HCT116 (cell line): ENCODE data around the gene EFL1. TPM values are rescaled to one million over a fixed set of nuclear protein-coding genes. Genes with fewer than 3 reads are reported as not detected.

ENCODE experiments used
- ATAC-seq: fragments of 200-7000 bp; cut with Tn5 transposase; 2 replicates; pipeline ENCODE4 v1.9.1; 2020; ENCODE audit warnings: mild to moderate bottlenecking, moderate library complexity
- BruUV-seq: library from RNA; stranded (reverse); fragments of 400-500 nt; replicated peaks from 2 replicates; lab custom pipeline; 2021; lab: Mats Ljungman, UMichigan
- CTCF ChIA-PET: fragments of 300-600 bp; sonication (Branson Sonifier 250); formaldehyde crosslinking; loops from one replicate; lab custom pipeline; 2021; ENCODE audit warnings: antibody characterized with exemption; lab: Charles Lee
- POLR2A ChIA-PET: fragments of 300-600, 350-600 bp; sonication (Branson Sonifier 250); formaldehyde crosslinking; loops from one replicate; lab custom pipeline; 2021; ENCODE audit warnings: antibody characterized with exemption; lab: Charles Lee
- RAD21 ChIA-PET, 2 experiments: fragments of 300-600 bp; sonication (Branson Sonifier 250); formaldehyde crosslinking; loops; one replicate each; lab custom pipeline; 2023; ENCODE audit warnings: low total read pairs in 2 of 2; ENCODE audit not compliant: uncharacterized antibody in 2 of 2, unreplicated experiment in 2 of 2, low non-redundant PET in 1 of 2; lab: Charles Lee
- DNase-seq: peaks from one replicate; pipeline ENCODE4 v3.0.0-alpha.2; 2010; ENCODE audit warnings: low read depth, low spot score
- H2AFZ ChIP-seq: fragments of 200-600 bp; shearing (Covaris generic), sonication (generic); 2 replicates; pipeline ENCODE4 v1.6.1; 2017; ENCODE audit warnings: low read depth, mixed run types, mixed read lengths, antibody characterized with exemption, low read length; ENCODE audit not compliant: poor library complexity, severe bottlenecking
- H3K27ac ChIP-seq: 2 replicates; pipeline ENCODE4 v1.5.1; 2012; ENCODE audit warnings: low read depth, low read length
- H3K27me3 ChIP-seq: fragments of 200-600 bp; sonication (generic); 2 replicates; pipeline ENCODE4 v1.6.1; 2016; ENCODE audit warnings: mixed run types, low read length, mixed read lengths; ENCODE audit not compliant: insufficient read depth
- H3K36me3 ChIP-seq, 2 experiments: fragments of 200-500 bp in 1 of 2; fragments of 200-600 bp in 1 of 2; sonication (Bioruptor generic) in 1 of 2; sonication (generic) in 1 of 2; 2 replicates each; pipeline versions ENCODE4 v1.5.1 to v1.6.1; 2014 to 2016; ENCODE audit warnings: low read length in 2 of 2, inconsistent platforms in 1 of 2, mixed read lengths in 1 of 2, mixed run types in 1 of 2; ENCODE audit not compliant: insufficient read depth in 2 of 2, control insufficient read depth in 1 of 2
- H3K4me1 ChIP-seq, 2 experiments: fragments of 200-600 bp in 1 of 2; sonication (generic) in 1 of 2; 2 replicates each; pipeline versions ENCODE4 v1.5.1 to v1.6.1; 2012 to 2017; ENCODE audit warnings: low read length in 2 of 2, inconsistent platforms in 1 of 2, mild to moderate bottlenecking in 1 of 2, mixed read lengths in 1 of 2, mixed run types in 1 of 2, moderate library complexity in 1 of 2; ENCODE audit not compliant: insufficient read depth in 2 of 2, control insufficient read depth in 1 of 2
- H3K4me2 ChIP-seq: fragments of 200-600 bp; sonication (generic); 2 replicates; pipeline ENCODE4 v1.6.1; 2017; ENCODE audit warnings: mixed run types, low read length, mixed read lengths
- H3K4me3 ChIP-seq, 2 experiments: fragments of 200-600 bp in 1 of 2; sonication (generic) in 1 of 2; replicated peaks in 1 of 2; 2 replicates each; pipeline ENCODE4 v1.5.1; 2011 to 2016; ENCODE audit warnings: low read length in 2 of 2, control low read depth in 1 of 2, low read depth in 1 of 2, mild to moderate bottlenecking in 1 of 2, mixed read lengths in 1 of 2, mixed run types in 1 of 2
- H3K79me2 ChIP-seq: fragments of 200-600 bp; sonication (generic); 2 replicates; pipeline ENCODE4 v1.6.1; 2017; ENCODE audit warnings: mild to moderate bottlenecking, mixed run types, low read length, moderate library complexity, mixed read lengths; ENCODE audit not compliant: insufficient read depth
- H3K9ac ChIP-seq: fragments of 200-600 bp; sonication (generic); 2 replicates; pipeline ENCODE4 v1.6.1; 2016; ENCODE audit warnings: low read length, mixed read lengths
- H3K9me2 ChIP-seq: fragments of 200-600 bp; sonication (generic), shearing (Covaris generic); 2 replicates; pipeline ENCODE4 v1.6.1; 2017; ENCODE audit warnings: mixed run types, mild to moderate bottlenecking, moderate library complexity; ENCODE audit not compliant: insufficient read depth
- H3K9me3 ChIP-seq, 2 experiments: fragments of 200-500 bp in 1 of 2; fragments of 200-600 bp in 1 of 2; sonication (Bioruptor generic) in 1 of 2; sonication (generic) in 1 of 2; 2 replicates each; pipeline ENCODE4 v1.6.1; 2014 to 2017; ENCODE audit warnings: low read length in 2 of 2, mixed read lengths in 2 of 2, inconsistent platforms in 1 of 2, low read depth in 1 of 2, mild to moderate bottlenecking in 1 of 2, mixed run types in 1 of 2, moderate library complexity in 1 of 2; ENCODE audit not compliant: control insufficient read depth in 1 of 2, insufficient read depth in 1 of 2
- H4K20me1 ChIP-seq: fragments of 200-600 bp; sonication (generic), shearing (Covaris generic); 2 replicates; pipeline ENCODE4 v1.6.1; 2017; ENCODE audit warnings: mixed run types, mild to moderate bottlenecking, moderate library complexity; ENCODE audit not compliant: insufficient read depth
- CBX3 ChIP-seq: IDR thresholded peaks from 2 replicates; pipeline ENCODE4 v1.6.1; 2012; ENCODE audit warnings: low read depth
- CEBPB ChIP-seq: IDR thresholded peaks from 2 replicates; pipeline ENCODE4 v1.6.1; 2012; ENCODE audit warnings: low read depth
- EGR1 ChIP-seq: IDR thresholded peaks from 2 replicates; pipeline ENCODE4 v1.6.1; 2012; ENCODE audit warnings: low read depth
- ELF1 ChIP-seq: IDR thresholded peaks from 2 replicates; pipeline ENCODE4 v1.6.1; 2012; ENCODE audit warnings: low read depth, borderline replicate concordance
- EZH2 ChIP-seq: fragments of 200-600 bp; sonication (generic); IDR thresholded peaks from 2 replicates; pipeline ENCODE4 v1.6.1; 2017; ENCODE audit warnings: antibody characterized with exemption, mixed run types
- EZH2phosphoT487 ChIP-seq: fragments of 200-600 bp; IDR thresholded peaks from 2 replicates; pipeline ENCODE4 v1.6.1; 2018; ENCODE audit warnings: antibody characterized with exemption, borderline replicate concordance
- JUND ChIP-seq: IDR thresholded peaks from 2 replicates; pipeline ENCODE4 v1.6.1; 2012
- POLR2A ChIP-seq: IDR thresholded peaks from 2 replicates; pipeline ENCODE4 v1.7.0; 2011; ENCODE audit warnings: borderline replicate concordance; ENCODE audit not compliant: insufficient read depth, insufficient read length; ENCODE audit errors: extremely low read depth
- POLR2AphosphoS5 ChIP-seq: IDR thresholded peaks from 2 replicates; pipeline ENCODE4 v1.6.1; 2011; ENCODE audit warnings: mild to moderate bottlenecking, low read depth, low read length, moderate library complexity
- RAD21 ChIP-seq: IDR thresholded peaks from 2 replicates; pipeline ENCODE4 v1.6.1; 2012; ENCODE audit warnings: low read depth, mild to moderate bottlenecking
- SRF ChIP-seq: IDR thresholded peaks from 2 replicates; pipeline ENCODE4 v1.6.1; 2012; ENCODE audit warnings: low read depth
- TCF7L2 ChIP-seq: IDR thresholded peaks from 2 replicates; pipeline ENCODE4 v1.7.0; 2011; ENCODE audit warnings: borderline replicate concordance, inconsistent platforms; ENCODE audit not compliant: insufficient read depth, insufficient read length; ENCODE audit errors: extremely low read depth
- YY1 ChIP-seq: IDR thresholded peaks from 2 replicates; pipeline ENCODE4 v1.6.1; 2011; ENCODE audit warnings: low read length, low read depth, moderate library complexity, mild to moderate bottlenecking; ENCODE audit not compliant: insufficient replicate concordance; ENCODE audit errors: extremely low read depth
- ZBTB33 ChIP-seq: IDR thresholded peaks from 2 replicates; pipeline ENCODE4 v1.6.1; 2011; ENCODE audit warnings: mild to moderate bottlenecking, low read length, moderate library complexity; ENCODE audit not compliant: insufficient replicate concordance; ENCODE audit errors: extremely low read depth
- ZNF274 ChIP-seq: fragments of 200-500 bp; sonication (Bioruptor generic); IDR thresholded peaks from 2 replicates; pipeline ENCODE4 v1.6.1; 2014; ENCODE audit warnings: mild to moderate bottlenecking, low read depth, low read length, inconsistent platforms
- intact Hi-C: fragments of 100-400 bp; cut with micrococcal nuclease; formaldehyde crosslinking; loops from 2 replicates; pipeline ENCODE4 v1.10.0; 2022
- total RNA-seq: library from RNA; stranded (reverse); gene quantifications from one replicate; pipeline ENCODE4 v1.2.1, GENCODE V29; 2021; ENCODE audit not compliant: unreplicated experiment
- TF ChIP-seq, protein P1 (sequence below): IDR thresholded peaks from 2 replicates; pipeline ENCODE4 v1.6.1; 2012
- TF ChIP-seq, protein P2 (sequence below): IDR thresholded peaks from 2 replicates; pipeline ENCODE4 v1.6.1; 2012; ENCODE audit warnings: low read depth

Gene EFL1
- total RNA-seq, 1 experiment from 2014 or later, result 12.7 TPM

DNA sequence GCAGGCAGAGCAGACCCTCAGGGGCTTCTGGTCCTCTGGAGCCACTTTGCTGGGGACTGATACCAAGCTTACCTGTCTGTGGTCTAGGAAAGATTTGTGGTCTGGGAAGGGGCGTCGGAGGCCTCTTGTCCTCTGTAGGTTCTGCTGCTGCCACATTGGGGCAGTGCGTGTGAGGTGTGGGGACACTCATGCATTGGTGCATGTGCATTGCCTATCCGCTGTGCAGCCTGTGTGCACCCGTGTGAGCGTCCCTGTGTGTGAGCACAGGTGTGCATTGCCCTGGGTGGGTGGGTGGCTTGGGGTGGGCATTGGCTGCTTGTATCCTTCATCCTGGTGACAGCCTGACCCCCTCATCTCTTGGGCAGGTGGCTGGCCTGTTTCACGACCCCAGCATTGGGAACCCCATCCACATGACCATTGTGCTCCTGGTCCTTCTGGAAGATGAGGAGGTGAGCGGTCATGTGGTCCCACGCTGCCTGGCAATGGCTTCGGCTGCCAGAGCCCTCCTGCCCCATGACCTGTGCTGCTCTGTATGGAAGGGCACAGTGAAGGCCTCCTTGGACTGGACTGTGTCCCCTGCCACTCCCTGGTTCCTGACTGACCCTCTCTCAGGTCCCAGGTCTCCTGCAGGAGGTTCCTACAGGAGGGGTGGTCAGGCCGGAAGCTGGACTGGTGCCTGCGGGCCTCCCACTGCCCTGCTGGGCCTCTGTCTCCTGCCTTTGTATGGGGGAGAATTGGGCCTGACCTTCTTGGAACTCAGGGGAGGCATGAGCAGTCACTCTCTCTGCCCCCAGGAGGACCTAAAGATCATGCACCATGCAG, 41.6 kb upstream of the EFL1 start:
- CTCF ChIA-PET, result no interaction called here
- TF ChIP-seq ZNF274 (no peak), ELF1 (no peak), TCF7L2 (no peak), CBX3 (no peak), SRF (no peak), EZH2phosphoT487 (no peak), ZBTB33 (no peak), POLR2A (no peak), YY1 (no peak), CEBPB (no peak), EGR1 (no peak), POLR2AphosphoS5 (no peak), RAD21 (no peak), EZH2 (no peak), JUND (no peak)
- TF ChIP-seq, protein P1, sequence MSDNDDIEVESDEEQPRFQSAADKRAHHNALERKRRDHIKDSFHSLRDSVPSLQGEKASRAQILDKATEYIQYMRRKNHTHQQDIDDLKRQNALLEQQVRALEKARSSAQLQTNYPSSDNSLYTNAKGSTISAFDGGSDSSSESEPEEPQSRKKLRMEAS, result no peak
- TF ChIP-seq, protein P2, sequence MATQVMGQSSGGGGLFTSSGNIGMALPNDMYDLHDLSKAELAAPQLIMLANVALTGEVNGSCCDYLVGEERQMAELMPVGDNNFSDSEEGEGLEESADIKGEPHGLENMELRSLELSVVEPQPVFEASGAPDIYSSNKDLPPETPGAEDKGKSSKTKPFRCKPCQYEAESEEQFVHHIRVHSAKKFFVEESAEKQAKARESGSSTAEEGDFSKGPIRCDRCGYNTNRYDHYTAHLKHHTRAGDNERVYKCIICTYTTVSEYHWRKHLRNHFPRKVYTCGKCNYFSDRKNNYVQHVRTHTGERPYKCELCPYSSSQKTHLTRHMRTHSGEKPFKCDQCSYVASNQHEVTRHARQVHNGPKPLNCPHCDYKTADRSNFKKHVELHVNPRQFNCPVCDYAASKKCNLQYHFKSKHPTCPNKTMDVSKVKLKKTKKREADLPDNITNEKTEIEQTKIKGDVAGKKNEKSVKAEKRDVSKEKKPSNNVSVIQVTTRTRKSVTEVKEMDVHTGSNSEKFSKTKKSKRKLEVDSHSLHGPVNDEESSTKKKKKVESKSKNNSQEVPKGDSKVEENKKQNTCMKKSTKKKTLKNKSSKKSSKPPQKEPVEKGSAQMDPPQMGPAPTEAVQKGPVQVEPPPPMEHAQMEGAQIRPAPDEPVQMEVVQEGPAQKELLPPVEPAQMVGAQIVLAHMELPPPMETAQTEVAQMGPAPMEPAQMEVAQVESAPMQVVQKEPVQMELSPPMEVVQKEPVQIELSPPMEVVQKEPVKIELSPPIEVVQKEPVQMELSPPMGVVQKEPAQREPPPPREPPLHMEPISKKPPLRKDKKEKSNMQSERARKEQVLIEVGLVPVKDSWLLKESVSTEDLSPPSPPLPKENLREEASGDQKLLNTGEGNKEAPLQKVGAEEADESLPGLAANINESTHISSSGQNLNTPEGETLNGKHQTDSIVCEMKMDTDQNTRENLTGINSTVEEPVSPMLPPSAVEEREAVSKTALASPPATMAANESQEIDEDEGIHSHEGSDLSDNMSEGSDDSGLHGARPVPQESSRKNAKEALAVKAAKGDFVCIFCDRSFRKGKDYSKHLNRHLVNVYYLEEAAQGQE, result no peak

More for the DNA sequence above, 41.6 kb upstream of the EFL1 start:
- ChIA-PET POLR2A (no interaction called here), RAD21 (no interaction called here)
- Histone ChIP-seq H4K20me1 (no peaks in the 10 kb centered on the region), H3K9me2 (no peaks in the 10 kb centered on the region), H3K27ac (no peak overlapping the region), H3K9ac (no peak overlapping the region), H3K27me3 (no peaks in the 10 kb centered on the region), H3K4me1 (no peaks in the 10 kb centered on the region), H3K79me2 (no peaks in the 10 kb centered on the region), H3K9me3 (no peaks in the 10 kb centered on the region), H2AFZ (no peak overlapping the region), H3K4me3 (no peak overlapping the region), H3K36me3 (no peaks in the 10 kb centered on the region), H3K4me2 (no peak overlapping the region)
- intact Hi-C loops, result no loop called here
- BruUV-seq, result no TSS peak
- no peak for DNase-seq
- no peak for ATAC-seq
